Activated T-cell treated with anti-CD3 and anti-CD28 coated beads, Interleukin-2, amount 50 U/mL, for 4 hours (primary cell): ENCODE measurements around the gene HMCN2. TPM values are rescaled to one million over a fixed set of nuclear protein-coding genes. Genes with fewer than 3 reads are reported as not detected.
A peak's percentile ranks its signal among the peaks of the same experiment; 100 is the strongest.
"Not testable (repeated sequence)": the region's sequence is repeated elsewhere in the genome, so short reads cannot be mapped to it uniquely, and the experiment has no call there.

Source experiments
- ATAC-seq, 2 donors: fragments of 200-7000 bp; cut with Tn5 transposase; one replicate each; pipeline ENCODE4 v1.10.0; 2021
- DNase-seq: peaks from one replicate; pipeline ENCODE4 v3.0.0-alpha.2; 2020
- H3K27me3 Mint-ChIP-seq: one replicate; pipeline ENCODE4 v1.8.0; 2021; ENCODE audit warnings: low read depth, mixed read lengths
- H3K36me3 Mint-ChIP-seq: one replicate; pipeline ENCODE4 v1.8.0; 2022; ENCODE audit warnings: mixed read lengths; ENCODE audit not compliant: insufficient read depth
- H3K4me1 Mint-ChIP-seq: one replicate; pipeline ENCODE4 v1.8.0; 2021; ENCODE audit warnings: low read depth, mixed read lengths
- H3K4me3 Mint-ChIP-seq: one replicate; pipeline ENCODE4 v1.8.0; 2021; ENCODE audit warnings: mild to moderate bottlenecking, moderate library complexity, mixed read lengths
- H3K9me3 Mint-ChIP-seq: one replicate; pipeline ENCODE4 v1.8.0; 2021; ENCODE audit warnings: mixed read lengths
- total RNA-seq, 3 donors: library from RNA; stranded (reverse); gene quantifications; one replicate each; pipeline ENCODE4 v1.2.1, GENCODE V29; 2021

Gene HMCN2
- total RNA-seq, 3 donors from 2014 or later = 0.03 to 0.05 TPM; not detected in 1

- peak overlapping the region; percentile 42 for H3K4me3 Mint-ChIP-seq
- H3K36me3 Mint-ChIP-seq = no peaks in the 10 kb centered on the region
- H3K9me3 Mint-ChIP-seq = no peaks in the 10 kb centered on the region
- H3K27me3 Mint-ChIP-seq = peaks cover 52% of the 10 kb centered on the region
- peak; percentile 92 to 95 for ATAC-seq
- no peak for DNase-seq
- no peaks in the 10 kb centered on the region for H3K4me1 Mint-ChIP-seq
These were observed 167.8 kb downstream of the HMCN2 start for GRCh38 chr9:130433168-130433946.

GRCh38 chr9:130433947-130434262 is 168.3 kb downstream of the HMCN2 start:
- Mint-ChIP-seq H3K27me3 (peaks cover 57% of the 10 kb centered on the region), H3K4me3 (no peak overlapping the region), H3K4me1 (no peaks in the 10 kb centered on the region), H3K9me3 (no peaks in the 10 kb centered on the region), H3K36me3 (no peaks in the 10 kb centered on the region)
- DNase-seq = no peak
- no peak for ATAC-seq

GRCh38 chr9:130434656-130435055 is 169.1 kb downstream of the HMCN2 start:
- not testable (repeated sequence) for H3K36me3 Mint-ChIP-seq, H3K4me3 Mint-ChIP-seq
- H3K27me3 Mint-ChIP-seq = peaks cover 65% of the 10 kb centered on the region

GRCh38 chr9:130437011-130437789 is 171.6 kb downstream of the HMCN2 start:
- no peak for DNase-seq
- Mint-ChIP-seq H3K36me3 (no peaks in the 10 kb centered on the region), H3K4me1 (no peaks in the 10 kb centered on the region), H3K4me3 (no peak overlapping the region), H3K27me3 (peaks cover 57% of the 10 kb centered on the region), H3K9me3 (peaks cover 13% of the 10 kb centered on the region)
- no peak for ATAC-seq

More at GRCh38 chr9:130434656-130435055, 169.1 kb downstream of the HMCN2 start:
- not testable (repeated sequence) for ATAC-seq, DNase-seq, H3K9me3 Mint-ChIP-seq, H3K4me1 Mint-ChIP-seq

GRCh38 chr9:130438382-130438981 is 172.9 kb downstream of the HMCN2 start:
- H3K36me3 Mint-ChIP-seq = no peaks in the 10 kb centered on the region
- H3K4me3 Mint-ChIP-seq = no peak overlapping the region
- H3K9me3 Mint-ChIP-seq = peaks cover 13% of the 10 kb centered on the region
- H3K4me1 Mint-ChIP-seq = no peaks in the 10 kb centered on the region
- H3K27me3 Mint-ChIP-seq = peaks cover 54% of the 10 kb centered on the region
- no peak for ATAC-seq
- no peak for DNase-seq

DNA sequence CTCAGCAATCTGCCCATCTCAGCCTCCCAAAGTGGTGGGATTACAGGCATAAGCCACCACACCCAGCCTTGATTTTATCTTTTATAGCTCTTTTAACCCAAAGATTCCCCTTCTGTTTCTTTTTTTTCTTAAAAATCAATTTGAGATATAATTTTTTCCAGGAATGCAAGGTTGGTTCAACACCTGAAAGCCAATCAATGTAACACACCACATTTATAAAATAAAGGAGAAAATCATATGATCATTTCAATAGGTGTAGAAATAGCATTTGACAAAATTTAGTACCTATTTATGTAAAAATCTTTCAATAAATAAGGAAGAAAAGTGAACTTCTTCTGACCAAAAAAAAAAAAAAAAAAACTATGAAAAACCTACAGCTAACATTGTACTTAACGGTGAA is 175.5 kb downstream of the HMCN2 start:
- no peak for ATAC-seq
- Mint-ChIP-seq H3K4me3 (no peak overlapping the region), H3K9me3 (peaks cover 13% of the 10 kb centered on the region), H3K4me1 (peaks cover 2% of the 10 kb centered on the region), H3K36me3 (no peaks in the 10 kb centered on the region), H3K27me3 (peaks cover 51% of the 10 kb centered on the region)
- DNase-seq = no peak

- H3K27me3 Mint-ChIP-seq = peaks cover 40% of the 10 kb centered on the region
- H3K4me3 Mint-ChIP-seq = no peak overlapping the region
- DNase-seq (no peak), ATAC-seq (no peak)
- no peaks in the 10 kb centered on the region for H3K36me3 Mint-ChIP-seq
- peaks cover 3% of the 10 kb centered on the region for H3K4me1 Mint-ChIP-seq
- H3K9me3 Mint-ChIP-seq = peaks cover 13% of the 10 kb centered on the region
These were observed 177.3 kb downstream of the HMCN2 start for GRCh38 chr9:130442746-130443455.

DNA sequence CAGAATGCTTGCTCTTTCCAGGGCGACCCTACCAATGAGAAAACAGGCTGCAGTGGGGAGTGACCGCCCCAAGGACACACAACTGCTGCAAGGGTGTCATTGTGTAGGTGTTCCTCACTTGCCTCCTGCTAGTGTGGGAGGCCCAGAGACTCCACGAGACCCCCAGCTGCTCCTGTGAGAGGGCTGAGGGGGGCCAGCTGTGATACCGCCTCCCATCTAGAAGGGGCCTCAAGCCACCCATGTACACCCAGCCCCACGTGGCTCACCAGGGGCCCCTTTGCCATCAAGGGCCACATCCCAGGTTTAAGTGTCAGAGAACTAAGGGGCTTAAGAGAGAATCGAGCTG is 177.9 kb downstream of the HMCN2 start:
- Mint-ChIP-seq H3K4me1 (peaks cover 3% of the 10 kb centered on the region), H3K4me3 (no peak overlapping the region), H3K36me3 (no peaks in the 10 kb centered on the region), H3K9me3 (peaks cover 13% of the 10 kb centered on the region), H3K27me3 (peaks cover 42% of the 10 kb centered on the region)
- ATAC-seq (no peak), DNase-seq (no peak)

DNA sequence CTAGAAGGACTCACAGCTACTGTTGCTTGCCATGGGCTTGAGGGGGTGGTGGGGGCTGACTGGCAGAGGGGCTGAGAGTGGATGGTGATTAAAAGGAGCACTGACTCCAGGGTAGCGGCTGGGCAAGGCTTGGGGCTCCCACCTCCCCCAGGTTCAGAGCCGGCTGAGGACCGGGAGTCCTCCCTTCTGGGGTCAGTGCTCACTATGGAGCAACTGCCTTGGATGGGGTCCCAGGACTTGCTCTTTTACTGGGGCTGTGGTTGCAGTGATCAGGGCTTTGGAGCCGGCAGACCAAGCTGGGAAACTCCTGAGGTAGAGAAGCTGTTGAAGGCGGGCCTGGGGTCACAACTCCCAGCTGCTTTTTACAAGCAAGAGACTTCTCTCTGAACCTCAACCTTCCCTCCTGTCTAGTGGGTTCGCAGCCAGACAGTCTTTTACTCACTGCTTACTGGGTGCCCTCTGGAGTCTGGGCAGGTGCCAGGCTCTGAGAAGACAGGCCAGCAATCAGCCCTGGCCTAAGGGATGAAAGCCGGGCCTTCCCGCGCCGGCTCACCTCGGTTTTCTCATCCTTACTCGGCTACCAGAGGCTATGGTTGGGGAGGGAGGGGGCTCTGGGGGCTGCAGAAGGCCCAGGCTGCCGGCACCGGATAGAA is 178.4 kb downstream of the HMCN2 start:
- ATAC-seq (peak in 1 of 2 donors; percentile 13), DNase-seq (no peak)
- Mint-ChIP-seq H3K4me3 (no peak overlapping the region), H3K27me3 (peaks cover 39% of the 10 kb centered on the region), H3K36me3 (no peaks in the 10 kb centered on the region), H3K4me1 (peaks cover 3% of the 10 kb centered on the region), H3K9me3 (peaks cover 13% of the 10 kb centered on the region)

DNA sequence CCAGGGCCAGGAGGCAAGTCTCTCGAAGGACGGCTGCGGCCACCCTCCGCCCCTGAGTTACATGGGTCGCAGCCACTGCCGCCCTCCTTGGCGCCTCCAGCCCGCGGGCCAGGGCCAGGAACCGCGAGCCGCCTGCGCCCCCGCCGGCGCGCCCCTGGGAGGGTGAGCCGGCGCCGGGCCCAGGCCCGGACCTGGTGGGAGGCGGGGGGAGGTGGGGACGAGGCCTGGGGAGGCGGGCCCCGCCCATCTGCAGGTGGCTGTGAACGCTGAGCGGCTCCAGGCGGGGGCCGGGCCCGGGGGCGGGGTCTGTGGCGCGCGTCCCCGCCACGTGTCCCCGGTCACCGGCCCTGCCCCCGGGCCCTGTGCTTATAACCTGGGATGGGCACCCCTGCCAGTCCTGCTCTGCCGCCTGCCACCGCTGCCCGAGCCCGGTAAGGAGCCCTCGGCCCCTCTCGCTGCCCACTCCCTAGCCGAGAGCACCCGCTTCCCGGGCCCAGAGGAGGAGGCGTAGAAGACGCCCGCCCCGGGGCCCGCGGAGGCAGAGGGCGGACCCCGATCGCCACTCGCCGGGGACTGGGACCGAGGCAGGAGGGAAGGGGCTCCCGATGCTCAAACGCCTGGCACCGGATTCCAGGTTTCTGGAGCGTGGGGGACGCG is 179.1 kb downstream of the HMCN2 start, which contains the start of gene ASS1:
Gene ASS1, plus strand, starts transcription at position 397 of the 657 bp plus-strand sequence. CDS start 7,268 bp downstream, outside the sequence.
- Mint-ChIP-seq H3K4me1 (peaks cover 3% of the 10 kb centered on the region), H3K4me3 (peak within 1 kb of the TSS; percentile 45), H3K36me3 (no peaks in the 10 kb centered on the region), H3K9me3 (peaks cover 13% of the 10 kb centered on the region), H3K27me3 (peaks cover 36% of the 10 kb centered on the region)
- DNase-seq (peak; percentile 51), ATAC-seq (peak; percentile 79 to 91)

- H3K27me3 Mint-ChIP-seq = peaks cover 39% of the 10 kb centered on the region
- peaks cover 3% of the 10 kb centered on the region for H3K4me1 Mint-ChIP-seq
- DNase-seq (no peak), ATAC-seq (no peak)
- peak overlapping the region; percentile 45 for H3K4me3 Mint-ChIP-seq
- peaks cover 13% of the 10 kb centered on the region for H3K9me3 Mint-ChIP-seq
- H3K36me3 Mint-ChIP-seq = no peaks in the 10 kb centered on the region
These were observed 179.9 kb downstream of the HMCN2 start for GRCh38 chr9:130445268-130445983.

GRCh38 chr9:130446101-130446861 is 180.7 kb downstream of the HMCN2 start:
- H3K27me3 Mint-ChIP-seq = peaks cover 42% of the 10 kb centered on the region
- no peaks in the 10 kb centered on the region for H3K36me3 Mint-ChIP-seq
- H3K9me3 Mint-ChIP-seq = peaks cover 9% of the 10 kb centered on the region
- H3K4me1 Mint-ChIP-seq = peaks cover 3% of the 10 kb centered on the region
- peak overlapping the region; percentile 58 for H3K4me3 Mint-ChIP-seq
- ATAC-seq = no peak
- no peak for DNase-seq
